IMR-90 (cell line): ENCODE results near the gene CENPP. TPM values are rescaled to one million over a fixed set of nuclear protein-coding genes. Genes with fewer than 3 reads are reported as not detected.

ENCODE experiments used
- ATAC-seq: fragments of 200-7000 bp; cut with Tn5 transposase; 2 replicates; pipeline ENCODE4 v1.9.1; 2020; ENCODE audit warnings: low read depth, mild to moderate bottlenecking, moderate library complexity
- BruUV-seq: library from RNA; stranded (reverse); fragments of 400-500 nt; replicated peaks from 2 replicates; lab custom pipeline; 2021; lab: Mats Ljungman, UMichigan
- CTCF ChIA-PET: fragments of 300-600 bp; formaldehyde crosslinking; extraction: SDS; loops from one replicate; lab custom pipeline; 2021; ENCODE audit warnings: antibody characterized with exemption; lab: Yijun Ruan, JAX
- POLR2A ChIA-PET: fragments of 300-600 bp; sonication (Branson Sonifier 250); formaldehyde crosslinking; loops from one replicate; lab custom pipeline; 2022; ENCODE audit warnings: antibody characterized with exemption; ENCODE audit not compliant: unreplicated experiment; lab: Charles Lee
- DNase-seq: peaks from one replicate; pipeline ENCODE4 v3.0.0; 2013
- H2AFZ ChIP-seq: replicated peaks from 2 replicates; pipeline ENCODE3; 2013; ENCODE audit warnings: low read length, mild to moderate bottlenecking; ENCODE audit not compliant: poor library complexity
- H2AK5ac ChIP-seq: 2 replicates; pipeline ENCODE4 v1.6.1; 2013; ENCODE audit warnings: low read depth, low read length, inconsistent platforms
- H2AK9ac ChIP-seq: replicated peaks from 2 replicates; pipeline ENCODE3; 2013; ENCODE audit warnings: mild to moderate bottlenecking, low read depth, low read length, moderate library complexity; ENCODE audit not compliant: poor library complexity
- H2BK120ac ChIP-seq: 2 replicates; pipeline ENCODE4 v1.6.1; 2013; ENCODE audit warnings: low read depth, low read length, inconsistent platforms
- H2BK15ac ChIP-seq: 3 replicates; pipeline ENCODE4 v1.6.1; 2013; ENCODE audit warnings: low read depth, low read length, inconsistent platforms
- H2BK20ac ChIP-seq: 2 replicates; pipeline ENCODE4 v1.6.1; 2013; ENCODE audit warnings: low read depth, mild to moderate bottlenecking, inconsistent platforms, low read length, moderate library complexity
- H2BK5ac ChIP-seq: 2 replicates; pipeline ENCODE4 v1.6.1; 2013; ENCODE audit warnings: mild to moderate bottlenecking, low read depth, low read length, inconsistent platforms; ENCODE audit not compliant: poor library complexity, severe bottlenecking
- H3K14ac ChIP-seq: replicated peaks from 2 replicates; pipeline ENCODE4 v1.6.1; 2013; ENCODE audit warnings: low read depth, low read length, inconsistent platforms
- H3K18ac ChIP-seq: 2 replicates; pipeline ENCODE4 v1.6.1; 2013; ENCODE audit warnings: low read depth, low read length, control low read depth
- H3K23ac ChIP-seq: 2 replicates; pipeline ENCODE4 v1.6.1; 2013; ENCODE audit warnings: low read depth, low read length, inconsistent platforms
- H3K27ac ChIP-seq: 2 replicates; pipeline ENCODE4 v1.5.1; 2013; ENCODE audit warnings: mild to moderate bottlenecking, control low read depth, low read length; ENCODE audit not compliant: insufficient read depth
- H3K27me3 ChIP-seq: 2 replicates; pipeline ENCODE4 v1.6.1; 2013; ENCODE audit warnings: low read length; ENCODE audit not compliant: control insufficient read depth, insufficient read depth
- H3K36me3 ChIP-seq: 2 replicates; pipeline ENCODE4 v1.6.1; 2013; ENCODE audit warnings: low read length, mixed read lengths; ENCODE audit not compliant: control insufficient read depth, insufficient read depth
- H3K4ac ChIP-seq: 2 replicates; pipeline ENCODE4 v1.6.1; 2013; ENCODE audit warnings: low read depth, low read length, inconsistent platforms
- H3K4me1 ChIP-seq: 2 replicates; pipeline ENCODE4 v1.6.1; 2013; ENCODE audit warnings: low read length, mixed read lengths; ENCODE audit not compliant: control insufficient read depth, insufficient read depth
- H3K4me2 ChIP-seq: 2 replicates; pipeline ENCODE4 v1.6.1; 2013; ENCODE audit warnings: low read depth, mild to moderate bottlenecking, control low read depth, low read length, moderate library complexity
- H3K4me3 ChIP-seq: 2 replicates; pipeline ENCODE4 v1.5.1; 2013; ENCODE audit warnings: low read depth, mild to moderate bottlenecking, control low read depth, low read length, moderate library complexity; ENCODE audit not compliant: insufficient read depth
- H3K56ac ChIP-seq: 2 replicates; pipeline ENCODE4 v1.6.1; 2013; ENCODE audit warnings: low read length, inconsistent platforms; ENCODE audit not compliant: insufficient read depth; ENCODE audit errors: extremely low read depth
- H3K79me1 ChIP-seq, 2 experiments: 2 replicates each; pipeline ENCODE4 v1.6.1; 2013; ENCODE audit warnings: low read length in 2 of 2, inconsistent platforms in 1 of 2, low read depth in 1 of 2
- H3K9ac ChIP-seq: 2 replicates; pipeline ENCODE4 v1.6.1; 2013; ENCODE audit warnings: low read depth, low read length, control low read depth
- H3K9me1 ChIP-seq: 2 replicates; pipeline ENCODE4 v1.6.1; 2013; ENCODE audit warnings: low read length, inconsistent platforms; ENCODE audit not compliant: insufficient read depth
- H3K9me3 ChIP-seq: 2 replicates; pipeline ENCODE4 v1.6.1; 2013; ENCODE audit warnings: low read length; ENCODE audit not compliant: control insufficient read depth, insufficient read depth
- H4K20me1 ChIP-seq: 2 replicates; pipeline ENCODE4 v1.6.1; 2013; ENCODE audit warnings: low read length, inconsistent platforms; ENCODE audit not compliant: insufficient read depth
- H4K5ac ChIP-seq: 2 replicates; pipeline ENCODE4 v1.6.1; 2013; ENCODE audit warnings: mild to moderate bottlenecking, low read depth, low read length, control low read depth
- H4K8ac ChIP-seq, 2 experiments: 2 replicates each; pipeline ENCODE4 v1.6.1; 2013; ENCODE audit warnings: low read depth in 2 of 2, low read length in 2 of 2, control low read depth in 1 of 2, inconsistent platforms in 1 of 2
- H4K91ac ChIP-seq: 2 replicates; pipeline ENCODE4 v1.6.1; 2013; ENCODE audit warnings: low read depth, low read length, inconsistent platforms; ENCODE audit not compliant: insufficient read depth
- CHD1 ChIP-seq: IDR thresholded peaks from 2 replicates; pipeline ENCODE4 v1.6.1; 2012; ENCODE audit warnings: low read depth, low read length, improper control_type of control experiment
- MAZ ChIP-seq: IDR thresholded peaks from 2 replicates; pipeline ENCODE4 v1.6.1; 2012; ENCODE audit warnings: low read depth, mild to moderate bottlenecking, low read length, improper control_type of control experiment, moderate library complexity, borderline replicate concordance
- MXI1 ChIP-seq: IDR thresholded peaks from 2 replicates; pipeline ENCODE4 v1.6.1; 2012; ENCODE audit warnings: low read depth, mild to moderate bottlenecking, low read length, moderate library complexity, borderline replicate concordance
- NFE2L2 ChIP-seq: fragments of 150-350 bp; IDR thresholded peaks from 2 replicates; pipeline ENCODE4 v1.6.1; 2016; ENCODE audit warnings: low read depth, mild to moderate bottlenecking, low read length
- POLR2A ChIP-seq: IDR thresholded peaks from 2 replicates; pipeline ENCODE4 v1.6.1; 2012; ENCODE audit warnings: mild to moderate bottlenecking, low read depth, low read length
- SMC3 ChIP-seq: fragments of 150-350 bp; IDR thresholded peaks from 2 replicates; pipeline ENCODE4 v1.6.1; 2016; ENCODE audit warnings: low read depth, mild to moderate bottlenecking, antibody characterized with exemption, low read length, moderate library complexity
- WGBS, 2 experiments: methylation state at CpG; one replicate each; pipeline versions ENCODE4 v1.1.5 to v1.1.7; 2013; ENCODE audit warnings: missing lambda C conversion rate in 2 of 2; ENCODE audit not compliant: insufficient read length in 1 of 2; ENCODE audit errors: extremely low coverage in 2 of 2; 5-methylcytosine and 5-hydroxymethylcytosine counted together
- dilution Hi-C: fragments of 300-500 bp; cut with HindIII; formaldehyde crosslinking; loops from one replicate; pipeline ENCODE4 v1.14.3; 2018; ENCODE audit warnings: low sequenced_read_pairs; ENCODE audit not compliant: unreplicated experiment
- in situ Hi-C: fragments of 300-500 bp; cut with MboI; formaldehyde crosslinking; loops from 3 replicates; pipeline ENCODE4 v1.14.3; 2019; ENCODE audit warnings: low sequenced_read_pairs, inconsistent platforms, mixed read lengths
- intact Hi-C: fragments of 100-400 bp; cut with micrococcal nuclease; formaldehyde crosslinking; loops from 2 replicates; pipeline ENCODE4 v1.10.0; 2022
- polyA plus RNA-seq, 3 experiments: library from polyadenylated mRNA; depleted of rRNA; stranded (reverse); fragments of >200 nt; gene quantifications; 2 replicates each; pipeline ENCODE4 v1.2.3, GENCODE V29; 2012; ENCODE audit warnings: low replicate concordance in 1 of 3
- total RNA-seq: library from RNA; depleted of rRNA; stranded (reverse); fragments of >200 nt; gene quantifications from 2 replicates; pipeline ENCODE4 v1.2.3, GENCODE V29; 2012
- TF ChIP-seq, protein P1 (sequence below): fragments of 150-350 bp; IDR thresholded peaks from 2 replicates; pipeline ENCODE4 v1.6.1; 2017; ENCODE audit warnings: mild to moderate bottlenecking, antibody characterized with exemption, low read length, low read depth
- TF ChIP-seq, protein P2 (sequence below): fragments of 150-350 bp; IDR thresholded peaks from 2 replicates; pipeline ENCODE4 v1.6.1; 2016; ENCODE audit warnings: low read depth, mild to moderate bottlenecking, low read length, moderate library complexity, borderline replicate concordance

CENPP gene
- total and polyA plus RNA-seq, 2 of the 4 experiments (the other 2 are of a cell fraction), result 1.4 to 2.0 TPM

GRCh38 chr9:92518199-92518598 lies 192.4 kb downstream of the CENPP start:
- no peak for TF ChIP-seq MAZ
- TF ChIP-seq MXI1, result no peak
- TF ChIP-seq SMC3, result no peak
- TF ChIP-seq CHD1, result no peak
- TF ChIP-seq NFE2L2, result no peak
- TF ChIP-seq, protein P1, sequence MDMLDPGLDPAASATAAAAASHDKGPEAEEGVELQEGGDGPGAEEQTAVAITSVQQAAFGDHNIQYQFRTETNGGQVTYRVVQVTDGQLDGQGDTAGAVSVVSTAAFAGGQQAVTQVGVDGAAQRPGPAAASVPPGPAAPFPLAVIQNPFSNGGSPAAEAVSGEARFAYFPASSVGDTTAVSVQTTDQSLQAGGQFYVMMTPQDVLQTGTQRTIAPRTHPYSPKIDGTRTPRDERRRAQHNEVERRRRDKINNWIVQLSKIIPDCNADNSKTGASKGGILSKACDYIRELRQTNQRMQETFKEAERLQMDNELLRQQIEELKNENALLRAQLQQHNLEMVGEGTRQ, result no peak
- no peak for TF ChIP-seq POLR2A
- TF ChIP-seq, protein P2, sequence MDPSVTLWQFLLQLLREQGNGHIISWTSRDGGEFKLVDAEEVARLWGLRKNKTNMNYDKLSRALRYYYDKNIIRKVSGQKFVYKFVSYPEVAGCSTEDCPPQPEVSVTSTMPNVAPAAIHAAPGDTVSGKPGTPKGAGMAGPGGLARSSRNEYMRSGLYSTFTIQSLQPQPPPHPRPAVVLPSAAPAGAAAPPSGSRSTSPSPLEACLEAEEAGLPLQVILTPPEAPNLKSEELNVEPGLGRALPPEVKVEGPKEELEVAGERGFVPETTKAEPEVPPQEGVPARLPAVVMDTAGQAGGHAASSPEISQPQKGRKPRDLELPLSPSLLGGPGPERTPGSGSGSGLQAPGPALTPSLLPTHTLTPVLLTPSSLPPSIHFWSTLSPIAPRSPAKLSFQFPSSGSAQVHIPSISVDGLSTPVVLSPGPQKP, result no peak
- no CpG with 5 or more reads among the region's 4 CpGs for WGBS, 2 experiments
- no peak overlapping the region for H3K9ac ChIP-seq
- CTCF ChIA-PET, result interaction anchor here (0.6 to 0.9 kb wide), 2 partner anchors 8 to 84 kb away, joined by 3 read pairs; no protein-coding TSS in a partner anchor
- no peak overlapping the region for H2BK5ac ChIP-seq
- POLR2A ChIA-PET, result no interaction called here
- H2BK120ac ChIP-seq, result no peak overlapping the region
- BruUV-seq, result no TSS peak
- no peak overlapping the region for H2BK20ac ChIP-seq
- in situ Hi-C loops, result no loop called here
- H4K8ac ChIP-seq, result no peak overlapping the region
- intact Hi-C loops, result loop anchor here (10.0 kb wide), 1 partner anchor 1517 kb away; no protein-coding TSS in a partner anchor
- no peaks in the 10 kb centered on the region for H3K79me1 ChIP-seq
- no peak overlapping the region for H2AFZ ChIP-seq
- no peak for ATAC-seq
- H3K36me3 ChIP-seq, result no peaks in the 10 kb centered on the region
- no peak overlapping the region for H4K91ac ChIP-seq
- no peaks in the 10 kb centered on the region for H3K27me3 ChIP-seq
- no peaks in the 10 kb centered on the region for H3K4me1 ChIP-seq
- no peaks in the 10 kb centered on the region for H3K9me1 ChIP-seq
- no peak overlapping the region for H3K14ac ChIP-seq
- H3K4me2 ChIP-seq, result no peak overlapping the region
- H2AK5ac ChIP-seq, result no peak overlapping the region
- H3K56ac ChIP-seq, result no peak overlapping the region
- dilution Hi-C loops, result no loop called here
- no peak overlapping the region for H3K4ac ChIP-seq
- no peak overlapping the region for H3K23ac ChIP-seq
- no peaks in the 10 kb centered on the region for H4K20me1 ChIP-seq
- H3K9me3 ChIP-seq, result no peaks in the 10 kb centered on the region
- no peak overlapping the region for H4K5ac ChIP-seq
- no peak overlapping the region for H2AK9ac ChIP-seq
- H3K27ac ChIP-seq, result no peak overlapping the region
- no peak overlapping the region for H2BK15ac ChIP-seq
- H3K18ac ChIP-seq, result no peak overlapping the region
- no peak overlapping the region for H3K4me3 ChIP-seq
- no peak for DNase-seq
